HEK293 (cell line): ENCODE data around the gene PPP1R9B.

ENCODE experiments used
- EGR2 ChIP-seq: fragments of 450-650 bp; formaldehyde crosslinking; IDR thresholded peaks from 2 replicates; pipeline ENCODE4 v1.5.1; 2016; ENCODE audit warnings: low read depth, missing biosample characterization, missing genetic modification characterization
- GFI1B ChIP-seq: fragments of 450-650 bp; formaldehyde crosslinking; IDR thresholded peaks from 2 replicates; pipeline ENCODE4 v1.5.1; 2016; ENCODE audit warnings: missing biosample characterization, missing genetic modification characterization
- KLF1 ChIP-seq: fragments of 450-650 bp; formaldehyde crosslinking; IDR thresholded peaks from 2 replicates; pipeline ENCODE4 v1.5.1; 2016; ENCODE audit warnings: missing biosample characterization, missing genetic modification characterization
- PRDM1 ChIP-seq: fragments of 450-650 bp; formaldehyde crosslinking; IDR thresholded peaks from 2 replicates; pipeline ENCODE4; 2016; ENCODE audit warnings: missing biosample characterization, missing genetic modification characterization
- REPIN1 ChIP-seq: fragments of 450-650 bp; formaldehyde crosslinking; IDR thresholded peaks from 2 replicates; pipeline ENCODE4 v1.5.1; 2017; ENCODE audit warnings: missing biosample characterization, missing genetic modification characterization, low read depth
- SP3 ChIP-seq: fragments of 450-650 bp; formaldehyde crosslinking; IDR thresholded peaks from 2 replicates; pipeline ENCODE4 v1.5.1; 2016; ENCODE audit warnings: missing biosample characterization, missing genetic modification characterization
- ZBTB17 ChIP-seq: fragments of 450-650 bp; formaldehyde crosslinking; IDR thresholded peaks from 2 replicates; pipeline ENCODE4 v1.5.1; 2016; ENCODE audit warnings: missing biosample characterization, missing genetic modification characterization
- ZFP3 ChIP-seq: fragments of 450-650 bp; formaldehyde crosslinking; IDR thresholded peaks from 2 replicates; pipeline ENCODE4 v1.5.1; 2016; ENCODE audit warnings: low read depth, missing biosample characterization, missing genetic modification characterization
- ZNF175 ChIP-seq: fragments of 450-650 bp; formaldehyde crosslinking; IDR thresholded peaks from 2 replicates; pipeline ENCODE4 v1.5.1; 2016; ENCODE audit warnings: missing biosample characterization, missing genetic modification characterization
- ZNF2 ChIP-seq: fragments of 450-650 bp; formaldehyde crosslinking; IDR thresholded peaks from 2 replicates; pipeline ENCODE4 v1.5.1; 2016; ENCODE audit warnings: missing biosample characterization, missing genetic modification characterization
- ZNF530 ChIP-seq: fragments of 450-650 bp; formaldehyde crosslinking; IDR thresholded peaks from 2 replicates; pipeline ENCODE4 v1.5.1; 2016; ENCODE audit warnings: low read depth, missing biosample characterization, missing genetic modification characterization
- ZNF610 ChIP-seq: fragments of 450-650 bp; formaldehyde crosslinking; IDR thresholded peaks from 2 replicates; pipeline ENCODE4 v1.5.1; 2016; ENCODE audit warnings: missing biosample characterization, missing genetic modification characterization, borderline replicate concordance
- ZNF626 ChIP-seq: fragments of 450-650 bp; sonication (Bioruptor Pico); formaldehyde crosslinking; IDR thresholded peaks from 2 replicates; pipeline ENCODE4 v1.5.1; 2018; ENCODE audit warnings: missing biosample characterization, missing genetic modification characterization, inconsistent platforms
- ZNF670 ChIP-seq: fragments of 450-650 bp; formaldehyde crosslinking; IDR thresholded peaks from 2 replicates; pipeline ENCODE4 v1.5.1; 2016; ENCODE audit warnings: missing biosample characterization, missing genetic modification characterization, low read depth
- ZNF837 ChIP-seq: fragments of 450-650 bp; formaldehyde crosslinking; IDR thresholded peaks from 2 replicates; pipeline ENCODE4 v1.5.1; 2016; ENCODE audit warnings: missing biosample characterization, missing genetic modification characterization
- ZSCAN18 ChIP-seq: fragments of 450-650 bp; formaldehyde crosslinking; IDR thresholded peaks from 2 replicates; pipeline ENCODE4 v1.5.1; 2016; ENCODE audit warnings: missing biosample characterization, missing genetic modification characterization
- ZSCAN4 ChIP-seq: fragments of 450-650 bp; formaldehyde crosslinking; IDR thresholded peaks from 2 replicates; pipeline ENCODE4 v1.5.1; 2017; ENCODE audit warnings: missing biosample characterization, missing genetic modification characterization
- TF ChIP-seq, protein P1 (sequence below): fragments of 450-650 bp; formaldehyde crosslinking; IDR thresholded peaks from 2 replicates; pipeline ENCODE4; 2016; ENCODE audit warnings: missing biosample characterization, missing genetic modification characterization
- TF ChIP-seq, protein P2 (sequence below): fragments of 450-650 bp; formaldehyde crosslinking; IDR thresholded peaks from 2 replicates; pipeline ENCODE4 v1.5.1; 2017; ENCODE audit warnings: missing biosample characterization, missing genetic modification characterization
- TF ChIP-seq, protein P3 (sequence below): fragments of 450-650 bp; formaldehyde crosslinking; IDR thresholded peaks from 2 replicates; pipeline ENCODE4 v1.5.1; 2016; ENCODE audit warnings: missing biosample characterization, missing genetic modification characterization
- TF ChIP-seq, protein P4 (sequence below): fragments of 450-650 bp; formaldehyde crosslinking; IDR thresholded peaks from 2 replicates; pipeline ENCODE4 v1.5.1; 2017; ENCODE audit warnings: missing biosample characterization, missing genetic modification characterization
- TF ChIP-seq, protein P5 (sequence below): fragments of 450-650 bp; formaldehyde crosslinking; IDR thresholded peaks from 2 replicates; pipeline ENCODE4 v1.5.1; 2016; ENCODE audit warnings: missing biosample characterization, missing genetic modification characterization

PPP1R9B gene

DNA sequence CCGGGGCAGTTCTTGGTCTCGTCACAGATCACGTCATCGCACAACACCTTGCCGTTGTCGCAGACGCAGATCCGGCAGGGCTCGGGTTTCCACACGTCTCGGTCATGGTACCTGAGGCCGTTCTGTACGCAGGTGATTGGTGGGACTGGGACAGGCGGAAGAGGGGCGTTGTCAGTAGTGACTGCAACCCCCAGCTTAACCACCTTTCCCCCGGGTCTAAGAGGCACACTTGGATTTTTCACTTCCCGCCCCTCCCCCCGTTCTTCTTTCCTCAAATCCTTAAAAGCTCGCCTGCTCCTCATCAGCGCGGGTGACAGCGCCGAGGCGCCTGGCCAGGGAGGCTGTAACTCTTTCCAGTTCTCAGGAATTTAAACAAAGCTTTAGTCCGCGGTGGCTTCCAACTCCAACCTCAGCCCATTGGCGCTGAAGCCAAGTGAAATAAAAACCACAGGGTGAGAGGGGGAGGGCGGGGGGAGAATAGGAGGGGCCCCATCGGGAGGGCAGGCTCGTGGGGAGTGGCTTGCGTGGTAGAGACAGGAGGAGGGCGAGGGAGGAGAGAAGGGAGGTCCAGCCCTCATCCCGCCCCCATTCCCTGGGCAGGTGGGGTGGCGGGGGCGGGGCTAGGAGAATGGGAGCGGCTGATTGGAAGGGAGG lies 49.5 kb upstream of the PPP1R9B start (continued):
- TF ChIP-seq ZNF670 (tag by site-specific recombination) (no peak), ZNF626 (tag by site-specific recombination) (no peak), ZNF837 (no peak), ZNF530 (tag by site-specific recombination) (no peak), ZNF610 (no peak), KLF1 (tag by site-specific recombination) (peak; percentile 44; the same call in 1 of the 2 replicates), ZNF175 (tag by site-specific recombination) (no peak), ZNF2 (tag by site-specific recombination) (0 out of 2 replicates have a peak, but pooled peaks have one; percentile 22), ZSCAN18 (tag by site-specific recombination) (no peak), SP3 (peak; percentile 99), REPIN1 (no peak), ZFP3 (tag by site-specific recombination) (no peak), ZSCAN4 (tag by site-specific recombination) (no peak), ZBTB17 (tag by site-specific recombination) (peak; percentile 63), PRDM1 (0 out of 2 replicates have a peak, but pooled peaks have one; percentile 21), EGR2 (tag by site-specific recombination) (peak; percentile 91), GFI1B (peak; percentile 48; the same call in 1 of the 2 replicates)
- TF ChIP-seq, protein P1, sequence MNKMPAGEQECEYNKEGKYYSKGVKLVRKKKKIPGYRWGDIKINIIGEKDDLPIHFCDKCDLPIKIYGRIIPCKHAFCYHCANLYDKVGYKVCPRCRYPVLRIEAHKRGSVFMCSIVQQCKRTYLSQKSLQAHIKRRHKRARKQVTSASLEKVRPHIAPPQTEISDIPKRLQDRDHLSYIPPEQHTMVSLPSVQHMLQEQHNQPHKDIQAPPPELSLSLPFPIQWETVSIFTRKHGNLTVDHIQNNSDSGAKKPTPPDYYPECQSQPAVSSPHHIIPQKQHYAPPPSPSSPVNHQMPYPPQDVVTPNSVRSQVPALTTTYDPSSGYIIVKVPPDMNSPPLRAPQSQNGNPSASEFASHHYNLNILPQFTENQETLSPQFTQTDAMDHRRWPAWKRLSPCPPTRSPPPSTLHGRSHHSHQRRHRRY (tag by site-specific recombination): no peak
- TF ChIP-seq, protein P2, sequence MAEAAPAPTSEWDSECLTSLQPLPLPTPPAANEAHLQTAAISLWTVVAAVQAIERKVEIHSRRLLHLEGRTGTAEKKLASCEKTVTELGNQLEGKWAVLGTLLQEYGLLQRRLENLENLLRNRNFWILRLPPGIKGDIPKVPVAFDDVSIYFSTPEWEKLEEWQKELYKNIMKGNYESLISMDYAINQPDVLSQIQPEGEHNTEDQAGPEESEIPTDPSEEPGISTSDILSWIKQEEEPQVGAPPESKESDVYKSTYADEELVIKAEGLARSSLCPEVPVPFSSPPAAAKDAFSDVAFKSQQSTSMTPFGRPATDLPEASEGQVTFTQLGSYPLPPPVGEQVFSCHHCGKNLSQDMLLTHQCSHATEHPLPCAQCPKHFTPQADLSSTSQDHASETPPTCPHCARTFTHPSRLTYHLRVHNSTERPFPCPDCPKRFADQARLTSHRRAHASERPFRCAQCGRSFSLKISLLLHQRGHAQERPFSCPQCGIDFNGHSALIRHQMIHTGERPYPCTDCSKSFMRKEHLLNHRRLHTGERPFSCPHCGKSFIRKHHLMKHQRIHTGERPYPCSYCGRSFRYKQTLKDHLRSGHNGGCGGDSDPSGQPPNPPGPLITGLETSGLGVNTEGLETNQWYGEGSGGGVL: peak; percentile 76
- TF ChIP-seq, protein P3, sequence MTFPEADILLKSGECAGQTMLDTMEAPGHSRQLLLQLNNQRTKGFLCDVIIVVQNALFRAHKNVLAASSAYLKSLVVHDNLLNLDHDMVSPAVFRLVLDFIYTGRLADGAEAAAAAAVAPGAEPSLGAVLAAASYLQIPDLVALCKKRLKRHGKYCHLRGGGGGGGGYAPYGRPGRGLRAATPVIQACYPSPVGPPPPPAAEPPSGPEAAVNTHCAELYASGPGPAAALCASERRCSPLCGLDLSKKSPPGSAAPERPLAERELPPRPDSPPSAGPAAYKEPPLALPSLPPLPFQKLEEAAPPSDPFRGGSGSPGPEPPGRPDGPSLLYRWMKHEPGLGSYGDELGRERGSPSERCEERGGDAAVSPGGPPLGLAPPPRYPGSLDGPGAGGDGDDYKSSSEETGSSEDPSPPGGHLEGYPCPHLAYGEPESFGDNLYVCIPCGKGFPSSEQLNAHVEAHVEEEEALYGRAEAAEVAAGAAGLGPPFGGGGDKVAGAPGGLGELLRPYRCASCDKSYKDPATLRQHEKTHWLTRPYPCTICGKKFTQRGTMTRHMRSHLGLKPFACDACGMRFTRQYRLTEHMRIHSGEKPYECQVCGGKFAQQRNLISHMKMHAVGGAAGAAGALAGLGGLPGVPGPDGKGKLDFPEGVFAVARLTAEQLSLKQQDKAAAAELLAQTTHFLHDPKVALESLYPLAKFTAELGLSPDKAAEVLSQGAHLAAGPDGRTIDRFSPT (tag by site-specific recombination): peak; percentile 41; the same call in 1 of the 2 replicates
- TF ChIP-seq, protein P4, sequence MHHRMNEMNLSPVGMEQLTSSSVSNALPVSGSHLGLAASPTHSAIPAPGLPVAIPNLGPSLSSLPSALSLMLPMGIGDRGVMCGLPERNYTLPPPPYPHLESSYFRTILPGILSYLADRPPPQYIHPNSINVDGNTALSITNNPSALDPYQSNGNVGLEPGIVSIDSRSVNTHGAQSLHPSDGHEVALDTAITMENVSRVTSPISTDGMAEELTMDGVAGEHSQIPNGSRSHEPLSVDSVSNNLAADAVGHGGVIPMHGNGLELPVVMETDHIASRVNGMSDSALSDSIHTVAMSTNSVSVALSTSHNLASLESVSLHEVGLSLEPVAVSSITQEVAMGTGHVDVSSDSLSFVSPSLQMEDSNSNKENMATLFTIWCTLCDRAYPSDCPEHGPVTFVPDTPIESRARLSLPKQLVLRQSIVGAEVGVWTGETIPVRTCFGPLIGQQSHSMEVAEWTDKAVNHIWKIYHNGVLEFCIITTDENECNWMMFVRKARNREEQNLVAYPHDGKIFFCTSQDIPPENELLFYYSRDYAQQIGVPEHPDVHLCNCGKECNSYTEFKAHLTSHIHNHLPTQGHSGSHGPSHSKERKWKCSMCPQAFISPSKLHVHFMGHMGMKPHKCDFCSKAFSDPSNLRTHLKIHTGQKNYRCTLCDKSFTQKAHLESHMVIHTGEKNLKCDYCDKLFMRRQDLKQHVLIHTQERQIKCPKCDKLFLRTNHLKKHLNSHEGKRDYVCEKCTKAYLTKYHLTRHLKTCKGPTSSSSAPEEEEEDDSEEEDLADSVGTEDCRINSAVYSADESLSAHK: no peak
- TF ChIP-seq, protein P5, sequence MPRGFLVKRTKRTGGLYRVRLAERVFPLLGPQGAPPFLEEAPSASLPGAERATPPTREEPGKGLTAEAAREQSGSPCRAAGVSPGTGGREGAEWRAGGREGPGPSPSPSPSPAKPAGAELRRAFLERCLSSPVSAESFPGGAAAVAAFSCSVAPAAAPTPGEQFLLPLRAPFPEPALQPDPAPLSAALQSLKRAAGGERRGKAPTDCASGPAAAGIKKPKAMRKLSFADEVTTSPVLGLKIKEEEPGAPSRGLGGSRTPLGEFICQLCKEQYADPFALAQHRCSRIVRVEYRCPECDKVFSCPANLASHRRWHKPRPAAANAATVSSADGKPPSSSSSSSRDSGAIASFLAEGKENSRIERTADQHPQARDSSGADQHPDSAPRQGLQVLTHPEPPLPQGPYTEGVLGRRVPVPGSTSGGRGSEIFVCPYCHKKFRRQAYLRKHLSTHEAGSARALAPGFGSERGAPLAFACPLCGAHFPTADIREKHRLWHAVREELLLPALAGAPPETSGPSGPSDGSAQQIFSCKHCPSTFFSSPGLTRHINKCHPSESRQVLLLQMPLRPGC (tag by site-specific recombination): no peak
